SK-N-DZ (cell line): ENCODE measurements around the gene ENOSF1.
"Not testable (repeated sequence)": the region's sequence is repeated elsewhere in the genome, so short reads cannot be mapped to it uniquely, and the experiment has no call there.

ENCODE experiments used
- DNase-seq: peaks from one replicate; pipeline ENCODE4 v3.0.0-alpha.2; 2015; ENCODE audit warnings: low spot score

ENOSF1 gene

DNA sequence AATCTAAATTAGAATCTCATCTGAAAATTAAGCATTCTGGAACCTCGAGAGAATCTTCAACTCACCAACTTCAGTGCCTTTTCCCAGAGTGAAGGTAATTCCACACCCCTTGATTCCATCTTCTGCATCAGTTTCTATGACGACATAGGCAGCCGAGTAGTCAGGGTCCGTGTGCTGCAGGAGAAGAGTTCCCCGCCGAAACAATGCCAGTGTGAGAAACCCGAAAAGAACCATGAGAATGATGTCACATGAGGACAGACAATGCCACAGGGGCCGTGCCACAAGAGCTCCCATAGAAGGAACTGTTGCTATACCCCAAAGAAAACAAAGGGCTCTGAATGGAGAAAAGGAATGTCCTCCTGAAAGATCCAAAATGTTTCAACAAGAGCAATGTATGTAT lies 6.0 kb downstream of the ENOSF1 start:
- DNase-seq = no peak

DNA sequence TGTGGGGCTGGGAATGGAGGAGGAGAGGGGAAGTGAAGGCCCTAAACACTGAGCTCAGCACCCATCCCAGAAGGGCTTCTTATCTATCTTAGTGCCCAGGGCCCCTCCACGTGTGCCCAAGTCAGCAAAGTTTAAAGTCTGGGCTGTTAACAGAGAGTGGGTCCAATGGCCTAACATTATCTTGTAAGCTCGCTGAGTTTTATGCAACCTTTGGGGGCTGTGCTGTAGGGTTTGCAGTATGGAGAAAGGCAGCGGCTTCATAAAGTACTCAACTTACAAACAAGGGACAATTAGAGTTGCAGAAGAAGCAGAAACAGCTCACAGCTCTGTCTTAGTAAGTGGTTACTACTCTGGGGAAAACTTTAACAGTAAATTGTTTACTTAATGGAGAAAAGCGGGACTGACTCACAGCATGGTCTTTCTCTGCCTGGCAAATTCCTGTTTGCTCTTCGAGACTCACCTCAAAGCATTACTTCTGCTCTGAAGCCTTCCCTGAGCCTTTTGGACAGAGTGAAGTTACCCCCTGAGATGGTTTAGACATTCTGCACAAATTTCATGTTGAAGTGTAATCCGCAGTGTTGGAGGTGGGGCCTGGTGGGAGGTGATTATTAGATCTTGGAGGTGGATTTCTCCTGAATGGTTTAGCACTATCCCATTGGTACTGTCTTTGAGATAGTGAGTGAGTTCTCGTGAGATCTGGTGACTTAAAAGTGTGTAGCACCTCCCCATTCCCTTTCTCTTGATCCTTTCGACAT lies 9.0 kb downstream of the ENOSF1 start:
- no peak for DNase-seq

DNA sequence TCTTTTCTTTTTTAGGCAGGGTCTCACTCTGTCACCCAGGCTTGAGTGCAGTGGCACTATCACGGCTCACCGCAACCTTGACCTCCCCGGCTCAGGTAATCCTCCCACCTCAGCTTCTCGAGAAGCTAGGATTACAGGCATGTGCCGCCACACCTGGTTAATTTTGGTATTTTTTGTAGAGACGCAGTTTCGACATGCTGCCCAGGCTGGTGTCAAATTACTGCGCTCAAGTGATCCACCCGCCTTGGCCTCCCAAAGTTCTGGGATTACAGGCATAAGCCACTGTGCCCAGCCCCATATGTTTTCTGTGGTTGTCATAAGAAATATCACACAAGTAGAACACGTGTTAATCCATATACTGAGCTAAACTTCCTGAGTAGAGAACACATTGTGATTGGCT lies 14.6 kb downstream of the ENOSF1 start:
- no peak for DNase-seq

DNA sequence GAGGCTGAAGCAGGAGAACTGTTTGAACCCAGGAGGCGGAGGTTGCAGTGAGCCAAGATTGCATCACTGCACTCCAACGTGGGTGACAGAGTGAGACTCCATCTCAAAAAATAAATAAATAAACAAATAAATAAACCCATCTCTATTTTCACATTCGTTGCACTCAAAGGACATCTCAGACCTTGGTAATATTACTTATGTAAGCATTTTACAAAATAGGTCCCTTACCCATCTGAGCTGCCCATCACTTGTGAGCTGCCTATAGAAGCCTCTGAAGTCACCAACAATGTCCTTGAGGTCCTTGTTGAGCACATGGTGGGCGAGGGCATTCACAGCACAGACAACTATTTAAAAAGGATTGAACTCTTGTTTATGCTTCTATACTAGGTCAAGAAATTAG lies 15.4 kb downstream of the ENOSF1 start:
- DNase-seq = no peak

DNA sequence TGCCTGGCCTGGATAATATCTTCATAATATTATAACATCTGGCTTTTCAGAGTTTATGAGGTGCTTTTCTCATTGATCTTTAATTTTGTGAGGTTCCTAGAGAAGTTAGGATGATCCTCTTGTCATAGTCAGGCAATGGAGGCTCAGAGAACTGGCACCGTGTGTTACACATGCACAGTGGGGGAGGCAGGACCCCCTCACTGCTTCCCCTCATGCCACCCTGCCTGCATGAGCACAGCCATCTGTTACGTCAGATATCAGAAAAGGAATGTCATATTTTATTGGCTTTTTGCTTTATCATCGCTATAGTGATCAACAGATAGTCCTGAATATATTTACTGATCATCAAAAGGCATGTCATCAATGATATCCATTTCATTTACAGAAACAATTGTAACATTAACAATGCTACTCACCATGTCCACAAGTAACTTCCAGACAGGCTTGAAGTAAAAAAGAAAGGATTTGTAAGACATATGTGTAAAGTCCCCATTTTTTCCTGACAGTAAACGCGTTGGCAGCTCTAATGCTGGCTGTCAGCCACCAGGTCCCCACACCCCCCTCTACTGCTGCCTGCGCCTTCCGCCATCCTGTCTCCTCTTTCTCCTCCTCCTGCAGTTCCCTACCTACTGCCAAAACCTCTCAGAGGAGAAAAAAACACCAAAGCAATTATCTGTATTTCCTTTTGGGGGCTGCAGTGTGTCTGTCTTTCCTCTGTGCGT lies 18.8 kb downstream of the ENOSF1 start:
- no peak for DNase-seq

DNA sequence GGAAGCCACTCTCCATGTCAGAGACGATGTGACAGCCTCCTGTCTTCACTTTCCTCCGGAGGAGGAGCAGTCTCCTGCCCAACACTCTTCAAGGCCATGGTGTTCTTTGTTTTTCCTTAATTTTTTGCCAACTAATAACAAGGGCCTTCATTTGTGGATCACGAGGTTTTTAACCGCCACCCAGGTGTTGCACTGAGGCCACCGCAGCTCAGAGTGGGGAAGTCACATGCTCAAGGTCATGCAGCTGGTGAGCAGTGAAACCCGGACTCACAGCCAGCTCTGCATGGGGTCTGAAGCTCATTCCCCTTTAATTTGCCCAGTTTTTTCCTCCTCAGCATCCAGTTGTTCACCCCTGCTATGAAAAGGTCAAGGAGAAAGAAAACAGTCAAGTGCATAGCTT lies 19.6 kb downstream of the ENOSF1 start:
- no peak for DNase-seq

DNA sequence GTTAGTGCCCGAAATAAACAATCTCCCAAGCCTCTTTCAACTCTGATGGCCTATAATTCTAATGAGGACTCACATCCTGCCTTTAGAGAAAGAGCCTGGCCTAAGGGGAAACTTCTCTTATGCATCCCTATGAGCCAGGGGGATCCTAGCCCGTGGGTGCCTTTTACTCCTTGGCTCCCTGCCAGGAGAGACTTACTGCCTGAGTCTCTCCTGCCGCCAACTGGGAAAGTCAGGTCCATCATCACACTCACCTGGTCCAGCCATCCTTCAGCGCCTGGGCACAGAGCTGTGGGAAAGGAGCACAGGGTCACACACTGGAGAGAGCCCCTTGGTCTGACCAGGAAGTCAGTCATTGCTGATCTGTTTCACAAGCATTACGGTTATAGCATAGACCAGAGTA lies 24.1 kb downstream of the ENOSF1 start:
- DNase-seq = no peak

DNA sequence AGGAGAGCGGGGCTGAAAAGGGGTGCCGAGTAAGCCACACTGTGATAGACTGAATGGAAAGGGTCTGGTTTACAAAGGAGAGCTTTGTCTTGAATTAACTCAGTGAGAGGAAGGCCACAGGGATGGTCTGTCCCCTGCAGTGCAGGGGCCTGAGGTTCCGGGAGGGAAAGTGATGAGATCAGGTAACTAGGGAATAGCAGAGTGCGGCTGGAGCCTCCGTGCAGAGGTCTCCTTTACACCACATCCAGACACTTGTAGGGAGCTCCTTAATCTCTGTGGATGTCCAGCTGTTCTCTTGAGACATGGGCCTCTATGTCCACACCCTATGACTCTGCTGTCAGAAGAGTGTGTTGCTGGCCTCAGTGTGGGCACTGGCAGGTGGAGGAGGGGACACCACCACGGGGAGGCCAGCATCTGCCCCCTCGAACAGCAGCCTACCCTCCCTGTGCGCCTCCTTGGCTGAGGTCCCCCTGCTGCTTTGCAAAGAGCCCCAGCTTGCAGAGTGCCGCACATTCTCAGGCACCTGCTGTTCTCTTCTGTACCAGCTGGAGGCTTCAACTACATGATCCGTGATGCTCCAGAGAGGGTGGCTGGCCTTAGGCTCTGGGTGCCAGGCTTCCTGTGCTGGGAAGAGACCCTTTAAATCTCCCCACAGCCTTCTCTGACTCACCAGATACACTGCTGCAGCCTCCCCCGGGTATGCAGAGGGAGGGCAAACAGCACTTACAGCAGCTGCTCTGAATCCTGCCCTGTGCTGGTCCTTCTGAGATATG lies 25.9 kb downstream of the ENOSF1 start:
- peak; percentile 40 for DNase-seq

DNA sequence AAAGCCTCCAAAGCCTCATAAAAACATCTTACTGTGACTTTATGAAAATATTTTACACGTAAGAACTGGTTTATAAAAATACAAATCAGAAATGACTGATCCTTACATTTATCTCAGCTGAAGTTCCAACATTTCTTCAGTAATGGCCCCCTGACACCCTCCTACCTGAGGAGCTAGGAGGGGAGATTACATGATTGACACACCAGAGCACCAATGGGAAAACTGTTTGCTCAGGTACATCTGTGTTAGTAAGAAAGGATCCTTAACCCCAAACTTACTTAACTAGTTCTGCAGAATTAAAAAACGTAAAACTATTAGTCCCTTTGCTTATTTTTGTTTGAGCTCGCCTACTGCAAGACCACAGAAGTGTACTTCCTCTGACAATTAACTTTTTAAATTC lies 27.0 kb downstream of the ENOSF1 start:
- DNase-seq = no peak

DNA sequence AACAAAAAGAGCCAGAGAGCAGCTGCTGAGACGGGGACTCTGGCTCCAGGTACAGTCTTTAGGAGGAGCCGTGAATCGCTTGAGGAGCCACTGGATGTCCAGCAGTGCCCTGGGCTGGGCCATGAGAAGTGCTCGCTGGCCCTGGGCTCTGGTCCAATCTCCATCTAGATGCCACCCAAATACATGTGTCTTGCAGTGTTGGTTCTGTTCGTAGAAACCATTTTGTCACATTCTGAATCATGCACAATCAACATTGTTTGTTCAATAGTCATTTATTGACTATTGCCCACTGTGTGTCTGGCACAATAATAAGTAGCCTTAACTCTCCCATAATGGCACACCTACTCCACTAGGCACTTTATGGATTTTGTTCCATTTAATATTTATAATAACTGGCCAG lies 28.9 kb downstream of the ENOSF1 start:
- DNase-seq = no peak

DNA sequence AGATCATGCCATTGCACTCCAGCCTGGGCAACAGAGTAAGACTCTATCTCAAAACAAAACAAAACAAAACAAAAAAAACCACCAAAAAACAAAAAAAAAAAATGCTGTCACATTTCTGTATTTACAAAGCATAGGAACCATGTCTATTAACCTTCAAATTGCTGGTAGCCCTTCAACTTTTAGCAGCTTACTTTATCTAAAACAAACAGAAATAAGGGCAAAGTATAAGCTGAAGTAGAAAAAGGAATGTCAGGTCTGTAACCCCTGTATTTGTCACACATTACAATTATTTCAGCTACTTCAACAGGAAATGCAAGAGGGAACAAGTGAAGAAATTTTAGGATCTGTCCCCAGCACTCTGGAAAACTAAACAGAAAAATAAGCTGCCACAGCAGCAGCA lies 29.6 kb downstream of the ENOSF1 start:
- DNase-seq = no peak

DNA sequence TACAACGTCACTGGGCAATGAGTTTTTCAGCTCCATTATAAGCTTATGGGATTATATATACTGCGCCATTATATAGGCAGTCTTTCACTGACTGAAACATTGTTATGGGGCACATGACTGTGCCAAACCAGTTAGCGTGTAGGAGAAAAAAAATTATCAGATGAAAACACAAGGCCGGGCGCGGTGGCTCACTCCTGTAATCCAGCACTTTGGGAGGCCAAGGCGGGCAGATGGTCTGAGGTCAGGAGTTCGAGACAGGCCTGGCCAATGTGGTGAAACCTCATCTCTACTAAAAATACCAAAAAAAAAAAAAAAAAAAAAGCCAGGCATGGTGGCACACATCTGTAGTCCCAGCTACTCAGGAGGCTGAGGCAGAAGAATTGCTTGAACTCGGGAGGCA lies 30.0 kb downstream of the ENOSF1 start:
- not testable (repeated sequence) for DNase-seq

DNA sequence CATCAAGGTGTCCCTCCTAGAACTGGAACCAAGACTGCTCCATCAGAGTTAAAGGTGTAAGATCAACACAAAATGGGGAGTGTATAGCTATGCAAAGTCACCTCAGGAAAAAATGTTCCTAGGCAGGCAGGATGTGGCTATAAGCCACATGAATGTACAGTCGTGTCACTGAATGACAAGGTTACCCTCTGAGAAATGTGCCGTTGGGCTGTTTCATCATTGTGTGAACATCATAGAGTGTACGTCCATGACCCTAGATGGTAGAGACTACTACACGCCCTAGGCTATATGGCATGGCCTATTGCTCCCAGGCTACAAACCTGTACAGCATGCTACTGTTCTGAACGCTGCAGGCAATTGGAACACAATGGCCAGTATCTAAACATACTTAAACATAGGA lies 30.4 kb downstream of the ENOSF1 start:
- DNase-seq = no peak

DNA sequence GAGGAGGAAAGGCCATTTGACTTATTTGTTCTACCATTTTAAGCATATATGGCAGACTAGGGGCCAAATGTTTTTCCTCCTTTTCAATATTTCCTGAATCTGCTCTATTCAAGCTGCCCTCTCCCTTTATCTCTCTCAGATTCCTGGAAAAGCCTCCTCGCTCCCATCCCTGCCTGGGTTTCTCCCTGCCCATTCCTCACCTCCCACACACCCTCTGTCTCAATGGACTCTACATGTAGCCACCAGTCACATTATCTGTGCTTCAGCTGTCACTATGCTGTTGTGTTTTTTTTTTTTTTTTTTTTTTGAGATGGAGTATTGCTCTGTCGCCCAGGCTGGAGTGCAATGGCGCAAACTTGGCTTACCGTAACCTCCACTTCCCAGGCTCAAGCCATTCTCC lies 32.0 kb downstream of the ENOSF1 start:
- no peak for DNase-seq

DNA sequence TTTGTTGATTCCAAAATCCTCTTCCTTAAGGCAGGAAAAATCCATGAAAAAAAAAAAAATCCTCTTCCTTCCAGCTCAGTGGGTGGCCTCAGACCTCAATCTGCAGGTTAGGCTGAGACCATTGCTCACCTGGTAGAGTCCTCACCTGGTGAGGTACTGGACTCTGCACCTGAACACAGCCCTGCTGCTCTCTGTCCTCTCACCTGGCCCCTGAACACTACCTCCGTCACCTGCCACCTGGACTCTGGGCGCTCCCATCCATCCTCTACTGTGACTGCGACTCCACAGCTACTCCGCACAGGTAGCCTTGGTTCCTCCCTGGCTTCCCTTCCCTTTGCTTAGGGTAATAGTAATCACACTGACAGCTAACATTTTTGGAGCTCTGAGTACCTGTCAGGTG lies 32.9 kb downstream of the ENOSF1 start:
- DNase-seq = no peak

DNA sequence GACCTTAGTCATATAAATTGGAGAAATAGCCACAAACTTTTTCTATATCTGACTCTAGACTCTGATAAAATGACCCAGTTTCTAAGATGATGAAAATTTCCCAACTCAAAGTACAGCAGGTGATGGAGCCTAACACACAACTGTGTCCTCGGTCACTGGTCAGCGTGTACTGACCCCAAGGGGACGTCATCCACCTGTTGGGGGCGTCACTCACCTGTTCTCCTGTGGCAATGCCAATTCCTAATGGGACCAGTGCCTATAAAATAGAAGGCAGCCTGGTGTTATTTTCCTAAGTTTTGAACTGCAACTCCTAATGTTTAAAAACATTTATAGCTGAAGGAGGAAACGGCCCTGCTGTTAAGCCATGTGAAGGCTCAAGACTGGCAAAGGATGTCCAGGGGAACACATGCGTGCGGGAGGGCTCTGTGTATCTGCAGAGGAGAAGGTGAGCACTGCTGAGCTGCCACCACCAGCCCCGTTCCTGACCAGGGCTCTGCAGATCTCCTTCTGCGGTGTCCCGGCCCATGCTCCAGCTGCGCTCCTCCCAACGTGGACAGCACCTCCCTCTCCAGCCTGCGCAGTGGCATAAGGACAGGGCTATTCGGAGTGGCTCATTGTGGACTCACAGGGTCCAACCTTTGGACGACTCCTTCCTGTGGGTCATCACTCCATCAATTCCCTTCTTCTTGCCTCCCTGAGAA lies 33.8 kb downstream of the ENOSF1 start:
- DNase-seq = no peak

DNA sequence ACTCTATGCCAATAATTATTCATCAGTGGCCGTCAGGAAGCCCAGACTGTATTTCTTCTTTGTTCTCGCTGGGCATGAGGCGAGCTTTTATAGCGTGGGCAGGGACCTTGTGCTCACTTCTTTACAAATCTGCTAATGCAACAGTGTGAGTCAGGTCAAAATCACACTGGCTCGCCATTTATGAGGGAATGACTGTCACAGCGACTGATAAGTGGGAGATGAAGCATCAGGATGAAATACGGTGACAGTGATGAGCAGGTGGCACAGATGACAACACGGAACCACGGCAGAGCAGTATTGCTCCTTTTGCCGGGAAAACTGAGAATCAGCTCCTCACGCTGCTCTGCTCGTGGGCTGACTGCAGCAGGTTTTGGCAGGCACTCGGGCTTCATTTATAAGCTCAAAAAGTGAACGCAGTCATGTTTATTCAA lies 34.5 kb downstream of the ENOSF1 start:
- DNase-seq = no peak

DNA sequence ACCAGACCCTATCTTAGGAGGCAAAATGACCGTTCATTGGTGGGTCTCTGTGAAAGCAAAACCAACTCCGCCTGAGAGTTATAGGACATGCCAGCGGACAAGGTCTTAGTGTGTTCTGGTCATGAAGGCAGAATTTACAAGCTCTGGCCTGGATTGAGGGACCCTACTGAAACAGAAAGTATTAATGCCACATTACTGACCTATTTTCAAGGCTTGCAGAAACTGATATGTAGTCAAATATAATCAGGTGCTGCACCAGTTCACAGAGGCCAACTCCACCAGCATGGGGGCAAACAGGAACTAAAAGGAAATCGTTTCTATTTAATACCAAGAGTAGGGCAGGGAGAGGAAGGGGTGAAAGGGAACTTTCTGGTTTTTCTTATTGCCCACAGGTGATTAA lies 35.3 kb downstream of the ENOSF1 start:
- DNase-seq = no peak

DNA sequence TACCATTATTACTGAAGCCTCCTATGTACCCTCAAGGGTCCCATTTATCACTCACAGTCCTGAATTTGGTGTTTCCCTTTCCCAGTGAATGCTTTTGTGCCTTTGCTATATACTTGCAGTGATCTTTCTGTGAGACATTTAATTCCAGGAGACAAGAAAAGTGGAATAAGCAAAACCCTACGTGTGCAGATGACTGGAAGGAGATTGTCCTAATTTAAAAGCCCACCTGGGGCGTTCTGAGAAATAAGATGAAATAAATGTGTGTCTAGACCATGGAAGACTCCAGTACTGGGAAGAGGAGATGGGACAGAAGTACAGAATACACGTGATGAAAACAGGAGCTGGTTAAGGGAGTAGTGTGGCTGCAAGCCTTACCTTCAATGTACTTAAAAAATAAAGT lies 35.7 kb downstream of the ENOSF1 start:
- DNase-seq = no peak

DNA sequence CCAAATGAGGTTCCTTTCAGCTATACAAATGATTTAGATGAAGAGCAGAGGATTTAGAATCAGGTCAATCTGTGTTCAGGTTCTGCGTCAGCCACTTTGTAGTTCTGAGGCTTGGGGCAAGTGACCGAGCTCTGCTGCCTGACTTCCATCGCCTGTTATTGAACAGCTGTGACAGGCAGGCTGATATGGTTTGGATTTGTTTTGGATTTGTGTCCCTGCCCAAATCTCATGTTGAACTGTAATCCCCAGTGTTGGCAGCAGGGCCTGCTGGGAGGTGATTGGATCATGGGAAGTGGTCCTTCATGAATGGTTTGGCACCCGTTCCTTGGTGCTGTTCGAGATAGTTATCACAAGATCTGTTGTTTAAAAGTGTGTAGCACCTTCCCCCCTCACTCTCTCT lies 36.4 kb downstream of the ENOSF1 start:
- no peak for DNase-seq

DNA sequence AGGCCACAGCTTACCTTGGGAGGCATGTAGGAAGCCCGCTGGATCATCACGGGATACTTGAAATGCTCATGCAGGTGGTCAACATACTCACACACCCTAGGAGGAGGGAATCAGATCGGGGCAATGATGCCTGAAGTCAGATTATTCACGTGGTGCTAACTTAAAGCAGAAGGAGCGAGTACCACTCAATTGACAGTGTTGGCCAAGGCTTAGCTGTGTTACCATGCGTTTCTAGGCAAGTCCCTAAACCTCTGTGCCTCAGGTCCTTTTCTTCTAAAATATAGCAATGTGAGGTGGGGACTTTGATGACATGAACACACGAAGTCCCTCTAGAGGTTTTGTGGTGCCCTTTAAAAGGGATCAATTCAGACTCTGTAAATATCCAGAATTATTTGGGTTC lies 37.1 kb downstream of the ENOSF1 start:
- no peak for DNase-seq

DNA sequence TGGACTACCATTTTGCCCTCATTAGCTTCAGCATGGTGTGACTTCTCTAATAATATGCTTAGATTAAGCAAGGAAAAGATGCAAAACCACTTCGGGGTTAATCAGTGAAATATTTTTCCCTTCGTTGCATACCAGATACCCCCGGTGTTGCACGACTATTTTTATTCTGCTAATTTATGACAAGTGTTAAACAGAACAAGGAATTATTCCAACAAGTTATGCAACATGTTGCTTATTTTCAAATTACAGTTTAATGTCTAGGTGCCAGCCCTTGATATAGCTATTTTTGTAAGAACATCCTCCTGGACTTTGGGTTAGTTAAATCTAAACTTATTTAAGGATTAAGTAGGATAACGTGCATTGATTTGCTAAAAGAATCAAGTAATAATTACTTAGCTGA lies 38.7 kb downstream of the ENOSF1 start:
- no peak for DNase-seq
